Erythroblast (primary cell): ENCODE data around the gene SELENBP1.

Source experiments
- GATA1 ChIP-seq: IDR thresholded peaks from 2 replicates; pipeline ENCODE4 v1.6.1; 2011; ENCODE audit warnings: low read depth, mild to moderate bottlenecking, control low read depth, low read length, moderate library complexity
- POLR2A ChIP-seq: IDR thresholded peaks from 2 replicates; pipeline ENCODE4 v1.6.1; 2011; ENCODE audit warnings: mild to moderate bottlenecking, low read length

- TF ChIP-seq POLR2A (no peak), GATA1 (no peak)
Measured at GRCh38 chr1:151356696-151357095, 15.8 kb downstream of the SELENBP1 start.
